Measurements from ENCODE around the gene CACNA1B. TPM values are rescaled to one million over a fixed set of nuclear protein-coding genes. Genes with fewer than 3 reads are reported as not detected.

The CACNA1B gene
- total and polyA plus RNA-seq, 9 of the 15 experiments (the other 6 are each of a cell fraction or from before 2014, with no cell fraction given) = 0.01 to 0.04 TPM; not detected in 7

DNA sequence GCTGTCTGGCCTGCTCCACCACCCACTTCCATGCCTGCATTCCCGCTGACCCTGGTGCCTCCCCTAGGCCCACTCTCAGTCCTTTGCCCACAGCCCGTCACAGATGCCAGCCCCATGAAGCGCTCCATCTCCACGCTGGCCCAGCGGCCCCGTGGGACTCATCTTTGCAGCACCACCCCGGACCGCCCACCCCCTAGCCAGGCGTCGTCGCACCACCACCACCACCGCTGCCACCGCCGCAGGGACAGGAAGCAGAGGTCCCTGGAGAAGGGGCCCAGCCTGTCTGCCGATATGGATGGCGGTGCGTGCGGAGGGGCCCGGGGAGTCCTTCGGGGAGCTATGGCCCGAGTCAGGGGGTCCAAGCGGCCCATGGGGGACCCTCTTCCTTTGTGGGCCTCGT lies 242.5 kb downstream of the CACNA1B start:
- no peak for DNase-seq (ENCODE audit: extremely low read depth in 1 of 4, low spot score in 3 of 4)
- H3K4me3 ChIP-seq = no peak overlapping the region
- H3K9me3 ChIP-seq (replicated peaks; ENCODE audit: control insufficient read depth, insufficient read depth, low read depth, low read length) = no peaks in the 10 kb centered on the region
- H4K20me1 ChIP-seq (replicated peaks; ENCODE audit: control insufficient read depth, insufficient read depth, low read length) = no peaks in the 10 kb centered on the region
- 3% methylated on average over 12 of the region's 23 CpGs for WGBS (ENCODE audit: insufficient coverage, low coverage, missing lambda C conversion rate)
- no peaks in the 10 kb centered on the region for H3K9me1 ChIP-seq (ENCODE audit: control insufficient read depth, insufficient read depth, low read length)
- H3K27me3 ChIP-seq (ENCODE audit: control insufficient read depth in 2 of 2, insufficient read depth in 2 of 2, low read length in 2 of 2) = peaks cover 25 to 73% of the 10 kb centered on the region in 2 experiments
- intact Hi-C loops (cut with micrococcal nuclease) = no loop called here
- no peaks in the 10 kb centered on the region for H3K79me2 ChIP-seq (ENCODE audit: control insufficient read depth, insufficient read depth, low read length)
- H3K9ac ChIP-seq (ENCODE audit: insufficient read depth in 1 of 2, low read depth in 2 of 2, low read length in 2 of 2) = no peak overlapping the region
- in situ Hi-C loops (cut with MboI) = no loop called here
- FAIRE-seq = no peak
- no peak for ATAC-seq
- POLR2A ChIA-PET = no interaction called here
- no TSS peak for BruUV-seq (replicated peaks)
- CTCF ChIA-PET (ENCODE audit: low intra/inter-chr PET ratio) = interaction anchor here (0.6 kb wide), 1 partner anchor 10 kb away, joined by 3 read pairs; no protein-coding TSS in a partner anchor
- no peak overlapping the region for H3K27ac ChIP-seq (ENCODE audit: extremely low read depth, low read depth, low read length)
- H3K4me1 ChIP-seq (replicated peaks in 1 of 2; ENCODE audit: control insufficient read depth in 2 of 2, insufficient read depth in 2 of 2, low read length in 2 of 2) = peaks cover 0 to 15% of the 10 kb centered on the region in 2 experiments; a peak in 2 of 5 replicates
- H3K4me2 ChIP-seq (ENCODE audit: insufficient read depth, low read length) = no peak overlapping the region
- H3K36me3 ChIP-seq (ENCODE audit: control insufficient read depth, insufficient read depth, low read length) = no peaks in the 10 kb centered on the region
- no peak overlapping the region for H2AFZ ChIP-seq (ENCODE audit: low read depth, low read length)
- no peak for TF ChIP-seq ARID1B (IDR thresholded peaks at IDR 0.05)
- TF ChIP-seq DNMT1 (IDR thresholded peaks at IDR 0.05) = no peak
- no peak for TF ChIP-seq FOS (IDR thresholded peaks at IDR 0.05; ENCODE audit: extremely low read depth, insufficient read length)
- TF ChIP-seq MAFK (IDR thresholded peaks at IDR 0.05; ENCODE audit: low read length) = no peak
- TF ChIP-seq HDAC2 (IDR thresholded peaks at IDR 0.05) = no peak
- no peak for TF ChIP-seq CTBP1 (IDR thresholded peaks at IDR 0.05; ENCODE audit: borderline replicate concordance)
- TF ChIP-seq, protein P1, sequence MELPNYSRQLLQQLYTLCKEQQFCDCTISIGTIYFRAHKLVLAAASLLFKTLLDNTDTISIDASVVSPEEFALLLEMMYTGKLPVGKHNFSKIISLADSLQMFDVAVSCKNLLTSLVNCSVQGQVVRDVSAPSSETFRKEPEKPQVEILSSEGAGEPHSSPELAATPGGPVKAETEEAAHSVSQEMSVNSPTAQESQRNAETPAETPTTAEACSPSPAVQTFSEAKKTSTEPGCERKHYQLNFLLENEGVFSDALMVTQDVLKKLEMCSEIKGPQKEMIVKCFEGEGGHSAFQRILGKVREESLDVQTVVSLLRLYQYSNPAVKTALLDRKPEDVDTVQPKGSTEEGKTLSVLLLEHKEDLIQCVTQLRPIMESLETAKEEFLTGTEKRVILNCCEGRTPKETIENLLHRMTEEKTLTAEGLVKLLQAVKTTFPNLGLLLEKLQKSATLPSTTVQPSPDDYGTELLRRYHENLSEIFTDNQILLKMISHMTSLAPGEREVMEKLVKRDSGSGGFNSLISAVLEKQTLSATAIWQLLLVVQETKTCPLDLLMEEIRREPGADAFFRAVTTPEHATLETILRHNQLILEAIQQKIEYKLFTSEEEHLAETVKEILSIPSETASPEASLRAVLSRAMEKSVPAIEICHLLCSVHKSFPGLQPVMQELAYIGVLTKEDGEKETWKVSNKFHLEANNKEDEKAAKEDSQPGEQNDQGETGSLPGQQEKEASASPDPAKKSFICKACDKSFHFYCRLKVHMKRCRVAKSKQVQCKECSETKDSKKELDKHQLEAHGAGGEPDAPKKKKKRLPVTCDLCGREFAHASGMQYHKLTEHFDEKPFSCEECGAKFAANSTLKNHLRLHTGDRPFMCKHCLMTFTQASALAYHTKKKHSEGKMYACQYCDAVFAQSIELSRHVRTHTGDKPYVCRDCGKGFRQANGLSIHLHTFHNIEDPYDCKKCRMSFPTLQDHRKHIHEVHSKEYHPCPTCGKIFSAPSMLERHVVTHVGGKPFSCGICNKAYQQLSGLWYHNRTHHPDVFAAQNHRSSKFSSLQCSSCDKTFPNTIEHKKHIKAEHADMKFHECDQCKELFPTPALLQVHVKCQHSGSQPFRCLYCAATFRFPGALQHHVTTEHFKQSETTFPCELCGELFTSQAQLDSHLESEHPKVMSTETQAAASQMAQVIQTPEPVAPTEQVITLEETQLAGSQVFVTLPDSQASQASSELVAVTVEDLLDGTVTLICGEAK (IDR thresholded peaks at IDR 0.05) = no peak
- TF ChIP-seq, protein P1 (CRISPR knock-in tag; IDR thresholded peaks at IDR 0.05) = no peak
- TF ChIP-seq TOE1 (IDR thresholded peaks at IDR 0.05; ENCODE audit: borderline replicate concordance) = no peak
- TF ChIP-seq TOE1 (CRISPR knock-in tag; IDR thresholded peaks at IDR 0.05; ENCODE audit: borderline replicate concordance, low read depth) = no peak
- TF ChIP-seq, protein P2, sequence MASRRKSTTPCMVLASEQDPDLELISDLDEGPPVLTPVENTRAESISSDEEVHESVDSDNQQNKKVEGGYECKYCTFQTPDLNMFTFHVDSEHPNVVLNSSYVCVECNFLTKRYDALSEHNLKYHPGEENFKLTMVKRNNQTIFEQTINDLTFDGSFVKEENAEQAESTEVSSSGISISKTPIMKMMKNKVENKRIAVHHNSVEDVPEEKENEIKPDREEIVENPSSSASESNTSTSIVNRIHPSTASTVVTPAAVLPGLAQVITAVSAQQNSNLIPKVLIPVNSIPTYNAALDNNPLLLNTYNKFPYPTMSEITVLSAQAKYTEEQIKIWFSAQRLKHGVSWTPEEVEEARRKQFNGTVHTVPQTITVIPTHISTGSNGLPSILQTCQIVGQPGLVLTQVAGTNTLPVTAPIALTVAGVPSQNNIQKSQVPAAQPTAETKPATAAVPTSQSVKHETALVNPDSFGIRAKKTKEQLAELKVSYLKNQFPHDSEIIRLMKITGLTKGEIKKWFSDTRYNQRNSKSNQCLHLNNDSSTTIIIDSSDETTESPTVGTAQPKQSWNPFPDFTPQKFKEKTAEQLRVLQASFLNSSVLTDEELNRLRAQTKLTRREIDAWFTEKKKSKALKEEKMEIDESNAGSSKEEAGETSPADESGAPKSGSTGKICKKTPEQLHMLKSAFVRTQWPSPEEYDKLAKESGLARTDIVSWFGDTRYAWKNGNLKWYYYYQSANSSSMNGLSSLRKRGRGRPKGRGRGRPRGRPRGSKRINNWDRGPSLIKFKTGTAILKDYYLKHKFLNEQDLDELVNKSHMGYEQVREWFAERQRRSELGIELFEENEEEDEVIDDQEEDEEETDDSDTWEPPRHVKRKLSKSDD (conservative IDR thresholded peaks at IDR 0.05; ENCODE audit: low read length) = no peak
